ENCODE results near the gene MPV17L2.

GRCh38 chr19:18161636-18162002, 31.4 kb upstream of the MPV17L2 start:
- peak in 2 of 6 experiments; percentile 8 to 36 for TF ChIP-seq CTCF (IDR thresholded peaks at IDR 0.05)
- TF ChIP-seq POLR2A (IDR thresholded peaks at IDR 0.05), result no peak

Data from adrenal gland (tissue), 5 donors.